OCI-LY3 (cell line): Measurements from ENCODE around the gene KIAA0930.

ENCODE experiments used
- CTCF ChIP-seq: fragments of 200-600, 300-600 bp; sonication (generic); IDR thresholded peaks from 2 replicates; pipeline ENCODE4 v1.5.1; 2014; ENCODE audit warnings: antibody characterized with exemption, low read length, low read depth
- EZH2phosphoT487 ChIP-seq: fragments of 200-600 bp; shearing (Covaris generic); IDR thresholded peaks from 2 replicates; pipeline ENCODE4 v1.6.1; 2018; ENCODE audit warnings: antibody characterized with exemption, mixed run types, low read depth

- TF ChIP-seq CTCF (no peak), EZH2phosphoT487 (no peak)
Observed at GRCh38 chr22:45224331-45224730, 16.4 kb downstream of the KIAA0930 start.
